ENCODE results near the gene CNPY1. TPM values are rescaled to one million over a fixed set of nuclear protein-coding genes. Genes with fewer than 3 reads are reported as not detected.

Gene CNPY1
- total and polyA plus RNA-seq, 9 of the 15 experiments (the other 6 are each of a cell fraction or from before 2014, with no cell fraction given), result not detected

GRCh38 chr7:155576416-155576815 is 30.1 kb upstream of the CNPY1 start:
- FAIRE-seq (no peak), DNase-seq (ENCODE audit: extremely low read depth in 1 of 4, low spot score in 3 of 4) (no peak), ATAC-seq (no peak)
- TF ChIP-seq BHLHE40 (IDR thresholded peaks at IDR 0.05; ENCODE audit: low read length) (peak; percentile 42; the same call in 1 of the 2 replicates), SIN3A (IDR thresholded peaks at IDR 0.05; ENCODE audit: borderline replicate concordance in 2 of 2, control insufficient read depth in 1 of 2, low read depth in 2 of 2, low read length in 2 of 2) (no peak)
- no peak overlapping the region for H3K4me2 ChIP-seq (ENCODE audit: insufficient read depth, low read length)
- peaks cover 9% of the 10 kb centered on the region for H4K20me1 ChIP-seq (replicated peaks; ENCODE audit: control insufficient read depth, insufficient read depth, low read length)
- peaks cover 0 to 3% of the 10 kb centered on the region in 2 experiments; a peak in 1 of 5 replicates for H3K4me1 ChIP-seq (replicated peaks in 1 of 2; ENCODE audit: control insufficient read depth in 2 of 2, insufficient read depth in 2 of 2, low read length in 2 of 2)
- H3K27ac ChIP-seq (ENCODE audit: extremely low read depth, low read depth, low read length), result no peak overlapping the region
- no peaks in the 10 kb centered on the region for H3K9me3 ChIP-seq (replicated peaks; ENCODE audit: control insufficient read depth, insufficient read depth, low read depth, low read length)
- no peaks in the 10 kb centered on the region for H3K36me3 ChIP-seq (ENCODE audit: control insufficient read depth, insufficient read depth, low read length)
- in situ Hi-C loops (cut with MboI), result no loop called here
- no peak overlapping the region for H2AFZ ChIP-seq (ENCODE audit: low read depth, low read length)
- POLR2A ChIA-PET, result interaction anchor here (1.1 to 1.6 kb wide), 2 partner anchors 8 to 9 kb away, joined by 5 to 6 read pairs; no protein-coding TSS in a partner anchor
- H3K79me2 ChIP-seq (ENCODE audit: control insufficient read depth, insufficient read depth, low read length), result no peaks in the 10 kb centered on the region
- no peak overlapping the region for H3K9ac ChIP-seq (ENCODE audit: insufficient read depth in 1 of 2, low read depth in 2 of 2, low read length in 2 of 2)
- H3K27me3 ChIP-seq (ENCODE audit: control insufficient read depth in 2 of 2, insufficient read depth in 2 of 2, low read length in 2 of 2), result peaks cover 40 to 95% of the 10 kb centered on the region in 2 experiments
- 24% methylated on average over 20 of the region's 20 CpGs for WGBS (ENCODE audit: insufficient coverage, low coverage, missing lambda C conversion rate)
- BruUV-seq (replicated peaks), result no TSS peak
- H3K9me1 ChIP-seq (ENCODE audit: control insufficient read depth, insufficient read depth, low read length), result no peaks in the 10 kb centered on the region
- intact Hi-C loops (cut with micrococcal nuclease), result no loop called here
- CTCF ChIA-PET (ENCODE audit: low intra/inter-chr PET ratio), result no interaction called here
- no peak overlapping the region for H3K4me3 ChIP-seq

GRCh38 chr7:155574556-155575290 is 28.4 kb upstream of the CNPY1 start:
- ATAC-seq (no peak), FAIRE-seq (no peak), DNase-seq (ENCODE audit: extremely low read depth in 1 of 4, low spot score in 3 of 4) (no peak)
- BruUV-seq (replicated peaks), result no TSS peak
- no peaks in the 10 kb centered on the region for H3K36me3 ChIP-seq (ENCODE audit: control insufficient read depth, insufficient read depth, low read length)
- peaks cover 0 to 8% of the 10 kb centered on the region in 2 experiments; a peak in 1 of 5 replicates for H3K4me1 ChIP-seq (replicated peaks in 1 of 2; ENCODE audit: control insufficient read depth in 2 of 2, insufficient read depth in 2 of 2, low read length in 2 of 2)
- ChIA-PET CTCF (ENCODE audit: low intra/inter-chr PET ratio) (no interaction called here), POLR2A (interaction anchor here (1.6 kb wide), 1 partner anchor 9 kb away, joined by 5 read pairs; no protein-coding TSS in a partner anchor)
- no peak overlapping the region for H3K4me3 ChIP-seq
- intact Hi-C loops (cut with micrococcal nuclease) (no loop called here), in situ Hi-C loops (cut with MboI) (no loop called here)
- TF ChIP-seq STAT5A (IDR thresholded peaks at IDR 0.05; ENCODE audit: borderline replicate concordance, low read length), result no peak
- peaks cover 12% of the 10 kb centered on the region for H4K20me1 ChIP-seq (replicated peaks; ENCODE audit: control insufficient read depth, insufficient read depth, low read length)
- no peak overlapping the region for H3K4me2 ChIP-seq (ENCODE audit: insufficient read depth, low read length)
- no peaks in the 10 kb centered on the region for H3K79me2 ChIP-seq (ENCODE audit: control insufficient read depth, insufficient read depth, low read length)
- no peak overlapping the region for H3K27ac ChIP-seq (ENCODE audit: extremely low read depth, low read depth, low read length)
- H3K9me3 ChIP-seq (replicated peaks; ENCODE audit: control insufficient read depth, insufficient read depth, low read depth, low read length), result no peaks in the 10 kb centered on the region
- under 1% methylated on average over 10 of the region's 10 CpGs for WGBS (ENCODE audit: insufficient coverage, low coverage, missing lambda C conversion rate)
- no peaks in the 10 kb centered on the region for H3K9me1 ChIP-seq (ENCODE audit: control insufficient read depth, insufficient read depth, low read length)
- peaks cover 43 to 88% of the 10 kb centered on the region in 2 experiments for H3K27me3 ChIP-seq (ENCODE audit: control insufficient read depth in 2 of 2, insufficient read depth in 2 of 2, low read length in 2 of 2)
- no peak overlapping the region for H2AFZ ChIP-seq (ENCODE audit: low read depth, low read length)
- H3K9ac ChIP-seq (ENCODE audit: insufficient read depth in 1 of 2, low read depth in 2 of 2, low read length in 2 of 2), result no peak overlapping the region

Data from K562 (cell line).